Activated naive CD8-positive, alpha-beta T cell treated with anti-CD3 and anti-CD28 coated beads, Interleukin-2, amount 50 U/mL, for 16 hours (primary cell): ENCODE results near the gene ARMH3.

Experiments used
- DNase-seq: peaks from one replicate; pipeline ENCODE4 v3.0.0-alpha.2; 2020; ENCODE audit warnings: low read depth, low spot score

ARMH3 gene

GRCh38 chr10:101939008-101939648 lies 116.8 kb downstream of the ARMH3 start:
- DNase-seq = no peak

DNA sequence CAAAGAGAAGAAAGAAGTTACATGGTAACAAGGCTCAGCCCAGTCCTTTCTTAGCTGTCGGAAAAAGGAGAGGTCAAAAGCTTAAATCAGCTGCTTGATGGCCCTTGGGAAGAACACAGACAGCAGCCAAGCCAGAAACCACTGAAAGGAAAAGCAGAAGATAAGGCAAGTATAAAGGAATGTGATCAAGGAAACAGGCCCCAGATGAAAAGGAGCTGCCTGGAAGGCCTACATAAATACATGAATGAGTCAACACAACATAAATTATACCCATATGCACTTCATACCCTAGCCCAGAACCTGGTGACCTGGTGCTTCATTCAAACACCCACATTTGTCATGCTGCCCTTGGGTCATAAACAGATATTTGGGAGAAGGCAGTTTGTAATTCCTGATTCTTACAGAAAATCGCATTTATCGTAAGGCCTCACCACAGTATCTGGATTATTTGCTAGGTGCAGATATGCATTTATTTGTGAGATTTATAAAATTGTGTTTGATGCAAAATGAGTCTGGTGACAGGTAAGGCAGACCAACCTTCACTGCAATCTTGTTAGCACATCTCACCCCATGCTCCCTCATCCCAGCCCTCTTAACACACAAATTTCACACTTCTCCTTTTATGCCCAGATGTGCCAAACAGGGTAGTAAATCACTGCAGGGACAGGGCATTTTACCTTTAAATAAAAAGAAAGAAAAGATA lies 117.5 kb downstream of the ARMH3 start:
- DNase-seq = no peak

DNA sequence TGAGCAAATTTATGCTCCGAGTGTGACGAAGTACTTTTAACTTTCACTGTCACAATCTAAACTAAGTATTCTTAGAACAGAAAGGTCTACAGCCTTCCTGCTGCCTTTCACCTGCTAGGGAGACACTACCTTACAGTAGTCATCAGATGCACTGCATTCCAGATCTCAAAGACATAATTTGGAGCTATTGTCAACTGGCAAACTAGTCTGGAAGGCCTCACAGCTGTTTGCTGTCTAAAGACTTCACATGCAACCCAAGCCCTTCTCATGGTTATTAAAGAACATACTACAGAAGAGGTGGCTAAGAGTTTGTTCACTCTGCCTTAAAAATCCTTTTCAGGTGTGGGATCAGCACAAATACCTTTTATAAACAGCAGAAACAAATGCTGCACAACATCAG lies 120.5 kb downstream of the ARMH3 start:
- DNase-seq = no peak

GRCh38 chr10:101934686-101935305 lies 121.2 kb downstream of the ARMH3 start:
- no peak for DNase-seq

GRCh38 chr10:101933976-101934375 lies 122.0 kb downstream of the ARMH3 start:
- no peak for DNase-seq

DNA sequence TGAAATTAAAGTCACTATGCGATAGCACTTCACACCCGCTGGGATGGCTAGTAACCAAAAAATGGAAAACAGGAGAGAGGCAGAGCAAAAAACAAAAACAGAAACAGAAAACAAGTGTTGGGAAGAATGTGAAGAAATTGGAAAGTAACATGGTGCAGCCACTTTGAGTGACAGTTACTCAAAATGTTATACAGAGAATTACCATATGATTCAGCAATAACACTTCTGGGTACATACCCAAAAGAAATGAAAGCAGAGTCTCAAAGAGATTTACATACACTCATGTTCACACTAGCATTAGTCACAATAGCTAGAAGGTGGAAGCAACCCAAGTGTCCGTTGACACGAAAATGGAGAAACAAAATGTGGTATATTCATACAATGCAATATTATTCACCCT lies 123.8 kb downstream of the ARMH3 start:
- DNase-seq = no peak

DNA sequence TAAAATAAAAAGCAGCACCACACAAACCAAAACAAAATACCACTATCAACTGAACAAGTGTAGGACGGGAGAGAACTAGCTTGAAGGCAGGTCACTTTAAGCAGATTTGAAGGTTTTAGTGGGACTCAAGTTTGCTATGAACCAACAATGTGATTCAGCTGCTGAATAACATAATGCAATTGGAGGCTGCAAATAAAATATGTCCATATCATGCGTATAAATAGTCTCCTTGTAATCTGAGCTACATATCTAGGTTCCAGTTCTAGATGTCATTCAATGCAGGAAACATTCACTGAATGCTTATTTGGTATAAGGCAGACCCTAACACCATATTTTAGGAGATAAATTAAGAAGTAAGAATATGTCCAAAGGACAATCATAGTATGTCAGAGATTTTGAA lies 130.9 kb downstream of the ARMH3 start:
- no peak for DNase-seq

DNA sequence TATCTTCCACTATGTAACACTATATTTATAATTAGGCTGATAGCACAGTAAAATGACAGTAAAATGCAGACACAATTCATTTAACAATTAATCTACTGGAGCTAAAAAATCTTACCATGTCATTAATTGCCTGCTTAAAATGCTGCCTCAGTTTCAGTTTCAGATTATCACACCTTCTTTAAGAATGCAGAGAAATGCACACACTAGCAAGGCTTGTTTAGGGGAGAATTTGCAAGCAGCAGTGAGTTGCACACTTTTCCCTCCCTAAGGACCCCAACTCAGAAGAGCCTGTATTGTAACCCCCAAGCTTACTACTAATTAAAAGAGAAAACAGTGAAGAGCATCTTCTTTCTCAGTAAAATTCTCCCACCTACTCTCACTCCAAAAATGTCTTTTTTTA lies 132.7 kb downstream of the ARMH3 start:
- DNase-seq = no peak

GRCh38 chr10:101922846-101923245 lies 133.1 kb downstream of the ARMH3 start:
- no peak for DNase-seq

- DNase-seq = no peak
These were observed 135.4 kb downstream of the ARMH3 start for GRCh38 chr10:101920546-101920945.

DNA sequence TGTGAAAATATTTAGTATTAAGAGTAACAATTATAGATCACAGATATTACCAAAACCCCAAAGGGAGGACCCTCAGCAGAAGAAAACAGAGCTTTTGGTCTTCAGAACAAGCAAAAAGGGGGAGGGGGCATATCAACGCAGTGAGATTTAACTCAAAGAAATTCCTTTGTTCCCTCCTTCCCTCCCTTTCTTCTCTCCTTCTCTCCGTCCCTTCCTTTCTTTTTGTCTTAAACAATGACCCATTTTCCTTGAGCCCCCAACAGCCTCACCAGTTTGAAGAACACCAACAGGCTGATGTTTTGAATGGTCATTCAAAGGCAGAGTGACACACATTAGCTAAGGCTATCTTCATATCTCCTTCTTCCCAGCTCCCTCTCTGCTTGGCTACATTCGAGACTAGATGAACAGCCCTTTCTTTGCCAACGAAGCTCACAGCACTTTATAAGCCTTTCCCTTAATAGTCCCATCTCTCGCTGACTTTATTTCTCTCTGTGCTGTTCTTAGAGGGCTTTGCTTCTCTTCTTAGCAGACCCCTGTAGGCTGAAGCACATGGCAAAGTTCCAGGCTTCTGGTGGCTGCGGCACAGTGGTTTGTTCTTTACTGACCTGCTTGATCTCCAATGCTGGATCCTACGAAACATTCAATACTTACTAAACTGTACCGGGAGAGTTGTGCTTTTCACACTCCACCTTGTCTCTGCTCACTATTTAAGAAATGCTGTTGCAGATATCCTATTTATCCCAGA lies 136.8 kb downstream of the ARMH3 start:
- no peak for DNase-seq

DNA sequence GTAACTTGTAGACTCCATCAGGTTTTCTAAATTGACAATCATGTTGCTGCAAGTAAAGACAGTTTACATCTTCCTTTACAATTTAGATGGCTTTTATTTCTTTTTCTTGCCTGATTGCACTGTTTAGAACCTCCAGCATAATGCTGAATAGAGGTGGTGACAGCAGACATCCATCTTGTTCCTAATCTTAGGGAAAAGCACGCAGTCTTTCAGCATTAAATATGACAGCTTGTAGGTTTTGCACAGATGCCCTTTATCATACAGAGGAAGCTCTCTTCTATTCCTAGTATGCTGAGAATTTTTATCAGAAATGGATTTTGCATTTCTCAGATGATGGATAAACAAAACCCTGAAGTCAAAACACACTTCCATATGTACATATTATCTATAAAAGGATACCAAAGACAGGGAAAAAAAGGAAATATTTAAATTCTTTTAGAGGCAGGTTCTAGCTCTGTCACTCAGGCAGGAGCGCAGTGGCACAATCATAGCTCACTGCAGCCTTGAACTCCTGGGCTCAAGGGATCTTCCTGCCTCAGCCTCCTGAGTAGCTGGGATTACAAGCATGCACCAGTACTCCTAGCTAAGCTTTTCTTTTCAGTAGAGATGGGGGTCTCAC lies 143.3 kb downstream of the ARMH3 start:
- no peak for DNase-seq

DNA sequence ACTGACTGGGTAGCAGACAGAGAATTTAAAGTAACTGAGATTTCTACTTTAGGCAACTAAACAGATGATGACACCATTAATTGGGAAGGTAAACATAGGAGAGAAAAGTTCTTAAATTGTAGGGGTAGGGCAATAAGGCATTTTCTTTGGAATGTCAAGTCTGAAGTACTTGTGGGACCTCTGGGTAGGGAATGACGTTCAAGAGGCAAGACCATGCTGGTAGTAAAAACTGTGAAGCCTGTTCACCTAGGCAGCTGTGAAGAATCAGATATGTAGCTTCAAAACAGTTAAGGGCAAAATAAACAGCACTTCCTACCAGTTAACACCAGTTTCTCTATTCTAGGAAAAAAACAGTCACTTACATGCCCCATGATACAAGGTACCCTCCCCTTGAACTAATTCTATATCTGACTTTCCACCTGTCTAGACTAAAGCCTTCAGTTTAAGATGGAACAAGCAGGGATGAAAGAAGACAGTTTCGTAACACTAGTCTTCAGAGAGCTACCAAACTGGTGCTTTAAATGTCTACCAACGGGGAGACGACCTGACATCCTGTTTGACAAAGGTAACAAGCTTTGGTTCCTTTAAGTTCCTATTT lies 149.3 kb downstream of the ARMH3 start:
- DNase-seq = no peak

GRCh38 chr10:101905251-101905650 lies 150.7 kb downstream of the ARMH3 start:
- DNase-seq = no peak

DNA sequence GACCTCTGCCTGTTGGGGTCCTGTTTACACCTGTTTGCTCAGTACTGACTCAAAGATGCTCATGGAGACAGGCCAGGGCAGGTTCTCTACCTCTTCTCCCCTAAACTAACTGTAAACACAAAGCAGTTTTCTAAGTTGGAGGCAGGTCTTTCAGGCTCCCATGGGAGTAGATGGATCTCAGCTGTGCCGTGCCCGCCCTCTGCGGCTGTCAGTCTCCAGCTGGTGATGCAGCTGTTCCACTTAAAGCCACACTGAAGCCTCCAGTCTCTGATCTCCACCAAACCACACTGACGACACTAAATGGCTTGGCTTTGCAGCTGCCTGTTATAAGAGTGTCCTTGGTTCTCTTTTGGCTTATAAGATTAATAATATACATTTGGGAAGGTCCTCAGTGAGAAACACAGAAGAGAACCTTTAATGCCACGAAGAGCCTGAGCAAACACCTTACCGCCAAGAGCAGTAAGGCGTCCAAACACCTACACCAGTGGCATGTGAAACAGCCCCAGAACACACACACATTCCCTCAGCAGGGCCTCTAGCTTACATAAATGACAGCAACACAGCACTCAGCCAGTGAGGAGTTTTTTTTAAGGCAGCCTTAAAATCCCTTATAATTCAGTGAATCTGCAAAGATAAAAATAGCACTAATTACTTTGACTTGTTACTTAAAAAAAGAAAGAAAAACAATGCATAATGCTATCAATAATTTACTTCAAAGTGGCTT lies 152.0 kb downstream of the ARMH3 start:
- DNase-seq = no peak

GRCh38 chr10:101902820-101903145 lies 153.2 kb downstream of the ARMH3 start:
- DNase-seq = no peak

DNA sequence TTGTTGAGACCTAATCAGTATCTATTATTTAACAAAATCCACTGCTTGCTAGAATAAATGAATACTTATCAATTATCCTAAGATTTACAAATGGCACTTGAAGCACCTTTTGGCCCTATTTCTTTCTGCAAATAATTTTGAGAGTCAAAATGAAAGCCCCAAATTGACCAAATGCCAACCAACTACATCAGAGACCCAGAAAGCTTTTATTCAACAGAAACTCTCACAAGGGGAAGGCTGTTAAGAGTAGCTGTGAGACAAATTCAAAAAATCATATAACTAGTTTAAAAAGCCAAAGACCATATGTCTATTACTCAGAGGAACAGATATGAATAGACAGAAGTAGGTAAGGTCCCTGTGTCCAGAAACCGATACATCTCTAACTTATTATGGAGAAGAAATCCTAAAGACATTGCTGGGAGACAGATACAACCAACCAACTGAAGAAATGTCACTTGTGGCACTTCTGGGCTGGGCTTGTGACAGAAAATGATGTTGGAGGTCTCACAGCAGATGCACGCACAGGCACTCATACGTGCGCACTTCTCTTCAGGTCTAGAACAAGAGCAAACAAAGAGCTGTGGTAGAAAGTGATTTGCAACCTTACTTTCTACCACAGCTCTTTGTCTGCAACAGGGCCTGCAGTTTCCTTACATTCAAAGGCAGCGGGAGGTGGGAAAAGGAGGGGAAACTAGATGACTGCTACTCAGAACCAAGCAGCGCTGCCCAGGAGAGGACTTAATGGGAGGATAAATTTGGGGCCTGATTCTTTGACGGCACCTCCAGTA lies 153.7 kb downstream of the ARMH3 start:
- no peak for DNase-seq

- no peak for DNase-seq
These were observed 154.6 kb downstream of the ARMH3 start for GRCh38 chr10:101901340-101901739.

GRCh38 chr10:101897633-101898032 lies 158.3 kb downstream of the ARMH3 start:
- no peak for DNase-seq

DNA sequence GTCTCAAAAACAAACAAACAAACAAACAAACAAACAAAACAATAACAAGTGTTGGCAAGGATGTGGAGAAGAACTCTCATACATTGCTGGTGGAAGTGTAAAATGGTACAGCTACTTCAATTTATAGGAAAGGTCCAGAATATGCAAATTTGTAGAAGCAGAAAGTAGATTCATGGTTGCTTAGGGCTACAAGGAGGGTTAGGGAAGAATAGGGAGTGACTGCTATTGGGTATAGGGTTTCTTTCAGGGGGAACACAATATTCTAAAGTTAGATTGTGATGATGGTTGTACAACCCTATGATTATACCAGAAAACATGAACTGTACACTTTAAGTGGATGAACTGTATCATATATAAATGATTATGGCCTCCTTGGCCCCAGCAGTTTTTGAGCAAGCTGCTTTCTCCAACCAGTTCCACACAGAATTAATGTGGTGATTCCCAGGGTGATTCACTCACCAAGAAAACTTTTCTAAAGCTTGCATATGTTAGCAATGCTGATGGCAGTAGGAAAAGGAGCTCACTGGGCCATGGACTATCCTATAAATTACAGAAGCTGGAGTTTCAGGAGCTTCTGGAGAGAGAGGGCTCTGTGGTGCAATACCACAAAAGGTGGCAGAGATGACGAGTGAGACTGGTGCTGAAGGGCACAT lies 159.6 kb downstream of the ARMH3 start:
- no peak for DNase-seq
